Lower leg skin (tissue), 4 donors: Measurements from ENCODE around the gene TMEM256. TPM values are rescaled to one million over a fixed set of nuclear protein-coding genes. Genes with fewer than 3 reads are reported as not detected.

Experiments used
- DNase-seq, 2 donors: peaks; one replicate each; pipeline ENCODE4 v3.0.0-alpha.2; 2019; ENCODE audit warnings: low spot score in 2 of 2
- H3K4me3 ChIP-seq: fragments of 200-600 bp; sonication (generic); 2 replicates; pipeline ENCODE4 v1.5.1; 2017; ENCODE audit warnings: mild to moderate bottlenecking, low read depth; ENCODE audit not compliant: poor library complexity, severe bottlenecking
- POLR2A ChIP-seq, 2 donors: fragments of 450-650 bp; IDR thresholded peaks; one replicate each; pipeline ENCODE4 v1.6.1; 2016 to 2017; ENCODE audit warnings: antibody characterized with exemption in 2 of 2, mild to moderate bottlenecking in 1 of 2, moderate library complexity in 1 of 2
- WGBS, 2 donors: methylation state at CpG; one replicate each; pipeline ENCODE4 v1.1.5; 2018; 5-methylcytosine and 5-hydroxymethylcytosine counted together
- intact Hi-C: fragments of 100-400 bp; cut with DNase I; formaldehyde crosslinking; loops from one replicate; pipeline ENCODE4 v1.15.0; 2023; ENCODE audit warnings: low total_unique reads
- total RNA-seq, 4 donors: library from RNA; depleted of rRNA; stranded (reverse); fragments of >200 nt; gene quantifications; one replicate each; pipeline ENCODE4 v1.1.0, GENCODE V29; 2016
- TF ChIP-seq, protein P1 (sequence below), 3 donors: fragments of 450-650 bp; IDR thresholded peaks; one replicate each; pipeline ENCODE4 v1.5.1; 2016; ENCODE audit warnings: antibody characterized with exemption in 3 of 3, mild to moderate bottlenecking in 3 of 3, moderate library complexity in 2 of 3

Gene TMEM256
- total RNA-seq, 4 donors from 2014 or later: 56.1 to 90.8 (median 65.5) TPM

DNA sequence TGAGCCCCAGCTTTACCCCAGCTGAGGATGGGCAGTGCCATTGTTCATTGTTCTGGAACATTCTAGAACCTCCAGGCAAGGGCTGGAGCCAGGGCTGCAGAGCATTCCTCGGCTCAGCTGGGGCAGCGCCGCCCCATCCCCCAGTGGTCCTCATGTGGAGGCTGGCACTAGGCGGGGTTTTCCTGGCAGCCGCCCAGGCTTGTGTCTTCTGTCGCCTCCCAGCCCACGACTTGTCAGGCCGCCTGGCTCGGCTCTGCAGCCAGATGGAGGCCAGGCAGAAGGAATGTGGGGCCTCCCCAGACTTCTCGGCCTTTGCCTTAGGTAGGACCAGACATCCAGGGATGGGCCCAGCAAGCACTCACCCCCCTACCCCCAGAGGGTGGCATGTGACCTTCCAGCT, 48.8 kb downstream of the TMEM256 start, which contains the start of gene TMEM95:
TMEM95 (plus strand) TSS at position 104 of the 400 bp plus-strand sequence; CDS start at position 153, 49 bp downstream.
- TF ChIP-seq POLR2A (IDR thresholded peaks at IDR 0.05): no peak
- TF ChIP-seq, protein P1, sequence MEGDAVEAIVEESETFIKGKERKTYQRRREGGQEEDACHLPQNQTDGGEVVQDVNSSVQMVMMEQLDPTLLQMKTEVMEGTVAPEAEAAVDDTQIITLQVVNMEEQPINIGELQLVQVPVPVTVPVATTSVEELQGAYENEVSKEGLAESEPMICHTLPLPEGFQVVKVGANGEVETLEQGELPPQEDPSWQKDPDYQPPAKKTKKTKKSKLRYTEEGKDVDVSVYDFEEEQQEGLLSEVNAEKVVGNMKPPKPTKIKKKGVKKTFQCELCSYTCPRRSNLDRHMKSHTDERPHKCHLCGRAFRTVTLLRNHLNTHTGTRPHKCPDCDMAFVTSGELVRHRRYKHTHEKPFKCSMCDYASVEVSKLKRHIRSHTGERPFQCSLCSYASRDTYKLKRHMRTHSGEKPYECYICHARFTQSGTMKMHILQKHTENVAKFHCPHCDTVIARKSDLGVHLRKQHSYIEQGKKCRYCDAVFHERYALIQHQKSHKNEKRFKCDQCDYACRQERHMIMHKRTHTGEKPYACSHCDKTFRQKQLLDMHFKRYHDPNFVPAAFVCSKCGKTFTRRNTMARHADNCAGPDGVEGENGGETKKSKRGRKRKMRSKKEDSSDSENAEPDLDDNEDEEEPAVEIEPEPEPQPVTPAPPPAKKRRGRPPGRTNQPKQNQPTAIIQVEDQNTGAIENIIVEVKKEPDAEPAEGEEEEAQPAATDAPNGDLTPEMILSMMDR (IDR thresholded peaks at IDR 0.05): no peak
- H3K4me3 ChIP-seq: no peak within 1 kb of the TSS
- WGBS, 2 donors: 39 to 48% methylated on average over 10 of the region's 10 CpGs
- intact Hi-C loops: loop anchor here (10.0 kb wide), 1 partner anchor 200 kb away; the partner anchor contains the start of gene TNFSF13
- peak; percentile 43 to 90 for DNase-seq

- TF ChIP-seq, protein P1 (IDR thresholded peaks at IDR 0.05): no peak
- TF ChIP-seq POLR2A (IDR thresholded peaks at IDR 0.05): no peak
- peak in 1 of 2 donors; percentile 81 for DNase-seq
- 33 to 45% methylated on average over 9 of the region's 9 CpGs for WGBS, 2 donors
- H3K4me3 ChIP-seq: no peak overlapping the region
- intact Hi-C loops: loop anchor here (10.0 kb wide), 1 partner anchor 200 kb away; the partner anchor contains the start of gene TNFSF13
Measured at GRCh38 chr17:7354262-7354843, 49.5 kb downstream of the TMEM256 start.

Other genes with a start within 250 kb of the TMEM256 start
- gene ASGR1, start 224.7 kb downstream of the TMEM256 start, total RNA-seq: 1 to 10 TPM; 1.3 to 6.6 (median 4.2) TPM
- 1 to 10 TPM; 2.7 to 7.7 (median 4.7) TPM for gene DLG4, start 184.3 kb downstream of the TMEM256 start, total RNA-seq
- gene ACADVL, start 184.2 kb downstream of the TMEM256 start, total RNA-seq: 1,000 to 10,000 TPM in 1 of 4 donors, 100 to 1,000 TPM in 3; 703 to 1,179 (median 863) TPM
- 10 to 100 TPM; 51.7 to 87.5 (median 67.8) TPM for gene DVL2, start 169.6 kb downstream of the TMEM256 start, total RNA-seq
- gene PHF23, start 164.6 kb downstream of the TMEM256 start, total RNA-seq: 10 to 100 TPM; 23.4 to 32.5 (median 27.9) TPM
- 100 to 1,000 TPM; 253 to 667 (median 538) TPM for gene GABARAP, start 161.6 kb downstream of the TMEM256 start, total RNA-seq
- gene CTDNEP1, start 152.4 kb downstream of the TMEM256 start, total RNA-seq: 10 to 100 TPM; 55.3 to 79.2 (median 70.4) TPM
- gene ELP5, start 151.9 kb downstream of the TMEM256 start, total RNA-seq: 10 to 100 TPM; 10.8 to 20.6 (median 17.1) TPM
- gene CLDN7, start 141.6 kb downstream of the TMEM256 start, total RNA-seq: 10 to 100 TPM in 3 of 4 donors, 1 to 10 TPM in 1; 6.7 to 25.6 (median 14.4) TPM
- gene SLC2A4, start 122.4 kb downstream of the TMEM256 start, total RNA-seq: 10 to 100 TPM in 2 of 4 donors, 1 to 10 TPM in 2; 4.3 to 13.6 (median 8.4) TPM
- 1 to 10 TPM in 3 of 4 donors, under 1 TPM in 1; 0.17 to 8.0 (median 2.4) TPM for gene YBX2, start 109.5 kb downstream of the TMEM256 start, total RNA-seq
- gene EIF5A, start 96.5 kb downstream of the TMEM256 start, total RNA-seq: 100 to 1,000 TPM; 203 to 261 (median 221) TPM
- gene GPS2, start 88.7 kb downstream of the TMEM256 start, total RNA-seq: 10 to 100 TPM; 48.8 to 93.6 (median 79.3) TPM
- 10 to 100 TPM; 13.3 to 44.8 (median 22.3) TPM for gene NEURL4, start 74.8 kb downstream of the TMEM256 start, total RNA-seq
- 1 to 10 TPM; 2.9 to 5.6 (median 3.8) TPM for gene ACAP1, start 67.6 kb downstream of the TMEM256 start, total RNA-seq
- gene KCTD11, start 51.9 kb downstream of the TMEM256 start, total RNA-seq: 10 to 100 TPM; 30.3 to 65.4 (median 42.8) TPM
- gene TMEM95, start 48.9 kb downstream of the TMEM256 start, total RNA-seq: not detected
- 10 to 100 TPM; 13.0 to 25.4 (median 19.7) TPM for gene TNK1, start 23.0 kb downstream of the TMEM256 start, total RNA-seq
- 10 to 100 TPM; 21.6 to 38.1 (median 24.5) TPM for gene PLSCR3, start 9.6 kb downstream of the TMEM256 start, total RNA-seq
- 1 to 10 TPM; 5.5 to 9.6 (median 6.4) TPM for gene NLGN2, start 3.7 kb upstream of the TMEM256 start, total RNA-seq
- not detected for gene SPEM1, start 16.2 kb upstream of the TMEM256 start, total RNA-seq
- gene SPEM2, start 21.5 kb upstream of the TMEM256 start, total RNA-seq: not detected
- not detected for gene SPEM3, start 24.8 kb upstream of the TMEM256 start, total RNA-seq
- gene TMEM102, start 31.3 kb upstream of the TMEM256 start, total RNA-seq: 10 to 100 TPM; 15.5 to 23.2 (median 22.1) TPM
- gene FGF11, start 35.4 kb upstream of the TMEM256 start, total RNA-seq: 10 to 100 TPM; 12.5 to 15.0 (median 13.9) TPM
- gene CHRNB1, start 41.0 kb upstream of the TMEM256 start, total RNA-seq: 10 to 100 TPM in 3 of 4 donors, 1 to 10 TPM in 1; 7.8 to 16.0 (median 13.6) TPM
- 10 to 100 TPM; 40.4 to 52.3 (median 47.7) TPM for gene ZBTB4, start 75.5 kb upstream of the TMEM256 start, total RNA-seq
- gene SLC35G6, start 77.3 kb upstream of the TMEM256 start, total RNA-seq: not detected
- gene POLR2A, start 80.3 kb upstream of the TMEM256 start, total RNA-seq: 100 to 1,000 TPM in 3 of 4 donors, 10 to 100 TPM in 1; 93.9 to 120 (median 110) TPM
- 10 to 100 TPM in 3 of 4 donors, 1 to 10 TPM in 1; 9.9 to 31.7 (median 20.9) TPM for gene TNFSF12, start 145.0 kb upstream of the TMEM256 start, total RNA-seq
- gene TNFSF13, start 154.7 kb upstream of the TMEM256 start, total RNA-seq: 10 to 100 TPM in 3 of 4 donors, 1 to 10 TPM in 1; 7.6 to 30.6 (median 17.6) TPM
- 10 to 100 TPM; 39.5 to 53.0 (median 48.7) TPM for gene SENP3, start 157.8 kb upstream of the TMEM256 start, total RNA-seq
- gene CD68, start 175.5 kb upstream of the TMEM256 start, total RNA-seq: 10 to 100 TPM; 14.2 to 26.9 (median 16.2) TPM
- 10 to 100 TPM; 30.4 to 97.7 (median 74.4) TPM for gene MPDU1, start 179.8 kb upstream of the TMEM256 start, total RNA-seq
- gene SOX15, start 186.0 kb upstream of the TMEM256 start, total RNA-seq: 100 to 1,000 TPM in 1 of 4 donors, 10 to 100 TPM in 3; 61.9 to 106 (median 77.8) TPM
- gene FXR2, start 210.8 kb upstream of the TMEM256 start, total RNA-seq: 10 to 100 TPM; 32.1 to 35.7 (median 33.9) TPM
- 10 to 100 TPM; 32.7 to 50.5 (median 43.0) TPM for gene SAT2, start 223.7 kb upstream of the TMEM256 start, total RNA-seq
- not detected for gene SHBG, start 226.0 kb upstream of the TMEM256 start, total RNA-seq
- 1 to 10 TPM in 1 of 4 donors, under 1 TPM in 2, not detected in 1; 0.42 to 3.0 (median 0.46) TPM for gene ATP1B2, start 246.8 kb upstream of the TMEM256 start, total RNA-seq